ENCODE results near the gene TRIO. TPM values are rescaled to one million over a fixed set of nuclear protein-coding genes. Genes with fewer than 3 reads are reported as not detected.

TRIO gene
- total RNA-seq, 2 experiments from 2014 or later: 3.5 to 6.6 TPM

- Mint-ChIP-seq H3K4me3 (no peak overlapping the region), H3K9me3 (ENCODE audit: insufficient read depth) (no peaks in the 10 kb centered on the region), H3K36me3 (ENCODE audit: low read depth) (no peaks in the 10 kb centered on the region), H3K27me3 (ENCODE audit: low read depth) (peaks cover 8% of the 10 kb centered on the region), H3K4me1 (ENCODE audit: low read depth) (no peaks in the 10 kb centered on the region), H3K27ac (no peak overlapping the region)
- ATAC-seq (no peak), DNase-seq (no peak)
- CTCF ChIA-PET: no interaction called here
- POLR2A ChIA-PET: no interaction called here
These were observed 33.7 kb downstream of the TRIO start for GRCh38 chr5:14176888-14177287.

- Mint-ChIP-seq H3K9me3 (ENCODE audit: insufficient read depth) (no peaks in the 10 kb centered on the region), H3K27ac (no peak overlapping the region), H3K36me3 (ENCODE audit: low read depth) (no peaks in the 10 kb centered on the region), H3K4me3 (no peak overlapping the region), H3K27me3 (ENCODE audit: low read depth) (peaks cover 5% of the 10 kb centered on the region), H3K4me1 (ENCODE audit: low read depth) (no peaks in the 10 kb centered on the region)
- CTCF ChIA-PET: no interaction called here
- POLR2A ChIA-PET: no interaction called here
- no peak for DNase-seq
- ATAC-seq: no peak
These were observed 34.5 kb downstream of the TRIO start for GRCh38 chr5:14177634-14178033.

DNA sequence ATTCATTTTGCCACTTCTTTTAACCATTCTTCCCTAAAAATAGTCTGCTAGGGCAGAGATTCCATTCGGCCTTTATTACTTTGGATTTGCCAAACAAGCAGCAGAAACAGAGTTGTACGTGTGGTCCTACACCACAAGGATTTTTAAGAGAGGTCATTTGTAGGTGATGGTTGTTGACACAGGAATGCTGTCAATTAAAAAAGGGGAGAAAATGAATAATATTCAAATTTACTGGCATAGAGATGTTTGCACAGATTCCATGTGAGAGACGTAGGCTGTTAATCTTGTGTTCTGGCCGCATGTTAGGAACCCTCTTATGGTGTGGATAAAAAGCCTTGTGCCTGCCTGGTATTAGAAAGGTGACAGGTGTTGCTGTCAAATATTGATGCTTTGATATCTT is 34.9 kb downstream of the TRIO start:
- DNase-seq: no peak

GRCh38 chr5:14178671-14179211 is 35.6 kb downstream of the TRIO start:
- no peak for DNase-seq
- no peak overlapping the region for H3K4me3 Mint-ChIP-seq
- no peak overlapping the region for H3K27ac Mint-ChIP-seq
- peaks cover 1% of the 10 kb centered on the region for H3K27me3 Mint-ChIP-seq (ENCODE audit: low read depth)
- CTCF ChIA-PET: no interaction called here
- POLR2A ChIA-PET: no interaction called here
- H3K36me3 Mint-ChIP-seq (ENCODE audit: low read depth): no peaks in the 10 kb centered on the region
- H3K4me1 Mint-ChIP-seq (ENCODE audit: low read depth): no peaks in the 10 kb centered on the region
- H3K9me3 Mint-ChIP-seq (ENCODE audit: insufficient read depth): no peaks in the 10 kb centered on the region
- no peak for ATAC-seq

More for the DNA sequence above, 34.9 kb downstream of the TRIO start:
- ATAC-seq: no peak
- ChIA-PET CTCF (no interaction called here), POLR2A (no interaction called here)
- Mint-ChIP-seq H3K4me1 (ENCODE audit: low read depth) (no peaks in the 10 kb centered on the region), H3K4me3 (no peak overlapping the region), H3K9me3 (ENCODE audit: insufficient read depth) (no peaks in the 10 kb centered on the region), H3K27ac (no peak overlapping the region), H3K36me3 (ENCODE audit: low read depth) (no peaks in the 10 kb centered on the region), H3K27me3 (ENCODE audit: low read depth) (peaks cover 3% of the 10 kb centered on the region)

- no peak for ATAC-seq
- Mint-ChIP-seq H3K36me3 (ENCODE audit: low read depth) (no peaks in the 10 kb centered on the region), H3K27me3 (ENCODE audit: low read depth) (no peaks in the 10 kb centered on the region), H3K27ac (no peak overlapping the region), H3K4me3 (no peak overlapping the region), H3K9me3 (ENCODE audit: insufficient read depth) (no peaks in the 10 kb centered on the region), H3K4me1 (ENCODE audit: low read depth) (no peaks in the 10 kb centered on the region)
- ChIA-PET CTCF (no interaction called here), POLR2A (no interaction called here)
- no peak for DNase-seq
These were observed 36.3 kb downstream of the TRIO start for GRCh38 chr5:14179446-14179845.

- no peak for DNase-seq
- Mint-ChIP-seq H3K4me3 (no peak overlapping the region), H3K27me3 (ENCODE audit: low read depth) (no peaks in the 10 kb centered on the region), H3K27ac (no peak overlapping the region), H3K9me3 (ENCODE audit: insufficient read depth) (no peaks in the 10 kb centered on the region), H3K36me3 (ENCODE audit: low read depth) (no peaks in the 10 kb centered on the region), H3K4me1 (ENCODE audit: low read depth) (no peaks in the 10 kb centered on the region)
- CTCF ChIA-PET: no interaction called here
- POLR2A ChIA-PET: no interaction called here
- ATAC-seq: no peak
These were observed 37.3 kb downstream of the TRIO start for GRCh38 chr5:14180437-14180836.

GRCh38 chr5:14181299-14181968 is 38.3 kb downstream of the TRIO start:
- no peaks in the 10 kb centered on the region for H3K9me3 Mint-ChIP-seq (ENCODE audit: insufficient read depth)
- ChIA-PET POLR2A (no interaction called here), CTCF (no interaction called here)
- H3K4me3 Mint-ChIP-seq: no peak overlapping the region
- no peaks in the 10 kb centered on the region for H3K36me3 Mint-ChIP-seq (ENCODE audit: low read depth)
- ATAC-seq (no peak), DNase-seq (no peak)
- H3K27me3 Mint-ChIP-seq (ENCODE audit: low read depth): no peaks in the 10 kb centered on the region
- no peaks in the 10 kb centered on the region for H3K4me1 Mint-ChIP-seq (ENCODE audit: low read depth)
- H3K27ac Mint-ChIP-seq: no peak overlapping the region

GRCh38 chr5:14182761-14183160 is 39.6 kb downstream of the TRIO start:
- H3K36me3 Mint-ChIP-seq (ENCODE audit: low read depth): no peaks in the 10 kb centered on the region
- CTCF ChIA-PET: no interaction called here
- DNase-seq (no peak), ATAC-seq (no peak)
- no peaks in the 10 kb centered on the region for H3K4me1 Mint-ChIP-seq (ENCODE audit: low read depth)
- H3K27ac Mint-ChIP-seq: no peak overlapping the region
- no peak overlapping the region for H3K4me3 Mint-ChIP-seq
- no peaks in the 10 kb centered on the region for H3K9me3 Mint-ChIP-seq (ENCODE audit: insufficient read depth)
- POLR2A ChIA-PET: no interaction called here
- H3K27me3 Mint-ChIP-seq (ENCODE audit: low read depth): no peaks in the 10 kb centered on the region

GRCh38 chr5:14183187-14183939 is 40.2 kb downstream of the TRIO start:
- H3K27ac Mint-ChIP-seq: no peak overlapping the region
- DNase-seq (no peak), ATAC-seq (no peak)
- CTCF ChIA-PET: no interaction called here
- H3K27me3 Mint-ChIP-seq (ENCODE audit: low read depth): no peaks in the 10 kb centered on the region
- H3K36me3 Mint-ChIP-seq (ENCODE audit: low read depth): no peaks in the 10 kb centered on the region
- H3K4me3 Mint-ChIP-seq: no peak overlapping the region
- POLR2A ChIA-PET: no interaction called here
- H3K9me3 Mint-ChIP-seq (ENCODE audit: insufficient read depth): no peaks in the 10 kb centered on the region
- H3K4me1 Mint-ChIP-seq (ENCODE audit: low read depth): no peaks in the 10 kb centered on the region

- no peaks in the 10 kb centered on the region for H3K4me1 Mint-ChIP-seq (ENCODE audit: low read depth)
- H3K27ac Mint-ChIP-seq: no peak overlapping the region
- no peaks in the 10 kb centered on the region for H3K9me3 Mint-ChIP-seq (ENCODE audit: insufficient read depth)
- no peak overlapping the region for H3K4me3 Mint-ChIP-seq
- ATAC-seq: no peak
- CTCF ChIA-PET: no interaction called here
- POLR2A ChIA-PET: no interaction called here
- H3K36me3 Mint-ChIP-seq (ENCODE audit: low read depth): no peaks in the 10 kb centered on the region
- no peaks in the 10 kb centered on the region for H3K27me3 Mint-ChIP-seq (ENCODE audit: low read depth)
- no peak for DNase-seq
These were observed 40.9 kb downstream of the TRIO start for GRCh38 chr5:14184082-14184481.

GRCh38 chr5:14184725-14185124 is 41.6 kb downstream of the TRIO start:
- no peak overlapping the region for H3K27ac Mint-ChIP-seq
- H3K27me3 Mint-ChIP-seq (ENCODE audit: low read depth): no peaks in the 10 kb centered on the region
- ATAC-seq (no peak), DNase-seq (no peak)
- H3K4me1 Mint-ChIP-seq (ENCODE audit: low read depth): no peaks in the 10 kb centered on the region
- H3K36me3 Mint-ChIP-seq (ENCODE audit: low read depth): no peaks in the 10 kb centered on the region
- H3K9me3 Mint-ChIP-seq (ENCODE audit: insufficient read depth): no peaks in the 10 kb centered on the region
- ChIA-PET CTCF (no interaction called here), POLR2A (no interaction called here)
- no peak overlapping the region for H3K4me3 Mint-ChIP-seq

- CTCF ChIA-PET: no interaction called here
- POLR2A ChIA-PET: no interaction called here
These were observed 42.4 kb downstream of the TRIO start for GRCh38 chr5:14185326-14186058.

More at GRCh38 chr5:14185326-14186058, 42.4 kb downstream of the TRIO start:
- H3K36me3 Mint-ChIP-seq (ENCODE audit: low read depth): no peaks in the 10 kb centered on the region
- DNase-seq (no peak), ATAC-seq (no peak)
- H3K27me3 Mint-ChIP-seq (ENCODE audit: low read depth): no peaks in the 10 kb centered on the region
- no peak overlapping the region for H3K27ac Mint-ChIP-seq
- H3K4me3 Mint-ChIP-seq: no peak overlapping the region
- H3K4me1 Mint-ChIP-seq (ENCODE audit: low read depth): no peaks in the 10 kb centered on the region
- no peaks in the 10 kb centered on the region for H3K9me3 Mint-ChIP-seq (ENCODE audit: insufficient read depth)
